ENCODE results near the gene ECEL1. TPM values are rescaled to one million over a fixed set of nuclear protein-coding genes. Genes with fewer than 3 reads are reported as not detected.
A peak's percentile ranks its signal among the peaks of the same experiment; 100 is the strongest.
"Not testable (repeated sequence)": the region's sequence is repeated elsewhere in the genome, so short reads cannot be mapped to it uniquely, and the experiment has no call there.

ECEL1 gene
- polyA plus RNA-seq, 6 donors from 2014 or later: not detected

- Mint-ChIP-seq H3K27ac (no peak overlapping the region), H3K36me3 (no peaks in the 10 kb centered on the region), H3K4me3 (no peak overlapping the region), H3K4me1 (peaks cover 0 to 12% (median 5%) of the 10 kb centered on the region in 3 donors), H3K27me3 (peaks cover 0 to 17% (median 9%) of the 10 kb centered on the region in 3 donors), H3K9me3 (peaks cover 0 to 1% (median 0%) of the 10 kb centered on the region in 7 donors)
- no peak for ATAC-seq (ENCODE audit: low read depth in 2 of 2)
- DNase-seq: no peak
Measured at GRCh38 chr2:232441147-232441651, 46.4 kb downstream of the ECEL1 start.

- DNase-seq: peak; percentile 79
- not testable (repeated sequence) for H3K9me3 Mint-ChIP-seq, H3K36me3 Mint-ChIP-seq
- peak; percentile 85 to 86 for ATAC-seq (ENCODE audit: low read depth in 2 of 2)
- Mint-ChIP-seq H3K27ac (peak overlapping the region in 1 of 6 donors; percentile 16), H3K27me3 (peaks cover 4 to 17% (median 9%) of the 10 kb centered on the region in 3 donors), H3K4me1 (peaks cover 0 to 12% (median 5%) of the 10 kb centered on the region in 3 donors), H3K4me3 (peak overlapping the region in 3 of 8 donors; percentile 37 to 77 (median 56))
Measured at GRCh38 chr2:232440220-232441018, 47.2 kb downstream of the ECEL1 start.

GRCh38 chr2:232439758-232440135 is 47.9 kb downstream of the ECEL1 start:
- Mint-ChIP-seq H3K4me3 (no peak overlapping the region), H3K36me3 (no peaks in the 10 kb centered on the region), H3K27me3 (peaks cover 4 to 17% (median 9%) of the 10 kb centered on the region in 3 donors), H3K4me1 (peaks cover 0 to 12% (median 5%) of the 10 kb centered on the region in 3 donors), H3K9me3 (peaks cover 0 to 1% (median 0%) of the 10 kb centered on the region in 7 donors), H3K27ac (no peak overlapping the region)
- ATAC-seq (ENCODE audit: low read depth in 2 of 2): no peak
- no peak for DNase-seq

GRCh38 chr2:232438951-232439757 is 48.5 kb downstream of the ECEL1 start:
- no peak overlapping the region for H3K27ac Mint-ChIP-seq
- H3K9me3 Mint-ChIP-seq: peaks cover 0 to 1% (median 0%) of the 10 kb centered on the region in 7 donors
- peaks cover 4 to 17% (median 9%) of the 10 kb centered on the region in 3 donors for H3K27me3 Mint-ChIP-seq
- no peaks in the 10 kb centered on the region for H3K36me3 Mint-ChIP-seq
- H3K4me1 Mint-ChIP-seq: peaks cover 0 to 12% (median 5%) of the 10 kb centered on the region in 3 donors
- no peak overlapping the region for H3K4me3 Mint-ChIP-seq
- no peak for DNase-seq
- peak in 1 of 2 donors; percentile 41 for ATAC-seq (ENCODE audit: low read depth in 2 of 2)

- H3K27ac Mint-ChIP-seq: no peak overlapping the region
Measured at GRCh38 chr2:232438091-232438490, 49.5 kb downstream of the ECEL1 start.

GRCh38 chr2:232437195-232437571 is 50.5 kb downstream of the ECEL1 start:
- H3K27ac Mint-ChIP-seq: peak overlapping the region in 1 of 6 donors; percentile 81
- H3K36me3 Mint-ChIP-seq: no peaks in the 10 kb centered on the region
- peaks cover 0 to 12% (median 5%) of the 10 kb centered on the region in 3 donors for H3K4me1 Mint-ChIP-seq
- H3K4me3 Mint-ChIP-seq: no peak overlapping the region
- peaks cover 4 to 17% (median 9%) of the 10 kb centered on the region in 3 donors for H3K27me3 Mint-ChIP-seq
- ATAC-seq (ENCODE audit: low read depth in 2 of 2) (no peak), DNase-seq (no peak)
- peaks cover 0 to 1% (median 0%) of the 10 kb centered on the region in 7 donors for H3K9me3 Mint-ChIP-seq

More at GRCh38 chr2:232438091-232438490, 49.5 kb downstream of the ECEL1 start:
- DNase-seq: no peak
- Mint-ChIP-seq H3K4me1 (peaks cover 0 to 12% (median 5%) of the 10 kb centered on the region in 3 donors), H3K4me3 (peak overlapping the region in 1 of 8 donors; percentile 43), H3K36me3 (no peaks in the 10 kb centered on the region), H3K27me3 (peaks cover 4 to 17% (median 9%) of the 10 kb centered on the region in 3 donors), H3K9me3 (peaks cover 0 to 1% (median 0%) of the 10 kb centered on the region in 7 donors)
- ATAC-seq (ENCODE audit: low read depth in 2 of 2): no peak

GRCh38 chr2:232436381-232437194 is 51.0 kb downstream of the ECEL1 start:
- Mint-ChIP-seq H3K9me3 (peaks cover 0 to 1% (median 0%) of the 10 kb centered on the region in 7 donors), H3K27ac (peak overlapping the region in 2 of 6 donors; percentile 61 to 63), H3K27me3 (peaks cover 4 to 15% (median 9%) of the 10 kb centered on the region in 3 donors), H3K36me3 (no peaks in the 10 kb centered on the region), H3K4me3 (no peak overlapping the region), H3K4me1 (peaks cover 0 to 12% (median 5%) of the 10 kb centered on the region in 3 donors)
- ATAC-seq (ENCODE audit: low read depth in 2 of 2) (no peak), DNase-seq (no peak)

- H3K4me1 Mint-ChIP-seq: peaks cover 0 to 11% (median 5%) of the 10 kb centered on the region in 3 donors
- no peaks in the 10 kb centered on the region for H3K36me3 Mint-ChIP-seq
- H3K4me3 Mint-ChIP-seq: no peak overlapping the region
- peaks cover 0 to 1% (median 0%) of the 10 kb centered on the region in 7 donors for H3K9me3 Mint-ChIP-seq
- H3K27me3 Mint-ChIP-seq: peaks cover 4 to 9% (median 8%) of the 10 kb centered on the region in 3 donors
- no peak for DNase-seq
- no peak overlapping the region for H3K27ac Mint-ChIP-seq
- ATAC-seq (ENCODE audit: low read depth in 2 of 2): no peak
Measured at GRCh38 chr2:232435805-232436204, 51.8 kb downstream of the ECEL1 start.

- H3K27ac Mint-ChIP-seq: no peak overlapping the region
- peaks cover 0 to 6% (median 1%) of the 10 kb centered on the region in 3 donors for H3K4me1 Mint-ChIP-seq
- no peaks in the 10 kb centered on the region for H3K36me3 Mint-ChIP-seq
- H3K4me3 Mint-ChIP-seq: peak overlapping the region in 1 of 8 donors; percentile 22
- no peak for DNase-seq
- peaks cover 0 to 1% (median 0%) of the 10 kb centered on the region in 7 donors for H3K9me3 Mint-ChIP-seq
- ATAC-seq (ENCODE audit: low read depth in 2 of 2): no peak
- peaks cover 4 to 9% (median 5%) of the 10 kb centered on the region in 3 donors for H3K27me3 Mint-ChIP-seq
Measured at GRCh38 chr2:232435375-232435648, 52.3 kb downstream of the ECEL1 start.

- peaks cover 4 to 9% (median 5%) of the 10 kb centered on the region in 3 donors for H3K27me3 Mint-ChIP-seq
- H3K27ac Mint-ChIP-seq: no peak overlapping the region
- H3K9me3 Mint-ChIP-seq: peaks cover 0 to 1% (median 0%) of the 10 kb centered on the region in 7 donors
- H3K4me1 Mint-ChIP-seq: peaks cover 0 to under 1% (median 0%) of the 10 kb centered on the region in 3 donors
- no peak for DNase-seq
- peak overlapping the region in 1 of 8 donors; percentile 22 for H3K4me3 Mint-ChIP-seq
- no peak for ATAC-seq (ENCODE audit: low read depth in 2 of 2)
- no peaks in the 10 kb centered on the region for H3K36me3 Mint-ChIP-seq
Measured at GRCh38 chr2:232434563-232435374, 52.9 kb downstream of the ECEL1 start.

GRCh38 chr2:232434091-232434490 is 53.5 kb downstream of the ECEL1 start:
- Mint-ChIP-seq H3K9me3 (peaks cover 0 to 1% (median 0%) of the 10 kb centered on the region in 7 donors), H3K36me3 (no peaks in the 10 kb centered on the region), H3K27ac (no peak overlapping the region), H3K27me3 (peaks cover 4 to 9% (median 5%) of the 10 kb centered on the region in 3 donors), H3K4me3 (no peak overlapping the region), H3K4me1 (no peaks in the 10 kb centered on the region)
- DNase-seq (no peak), ATAC-seq (ENCODE audit: low read depth in 2 of 2) (no peak)

GRCh38 chr2:232433622-232434021 is 54.0 kb downstream of the ECEL1 start:
- H3K27me3 Mint-ChIP-seq; H3K9me3 Mint-ChIP-seq; H3K4me1 Mint-ChIP-seq; DNase-seq; H3K27ac Mint-ChIP-seq; H3K4me3 Mint-ChIP-seq; ATAC-seq (ENCODE audit: low read depth in 2 of 2); H3K36me3 Mint-ChIP-seq: not testable (repeated sequence)
